HAP-1 (cell line): ENCODE data around the gene SORL1.

ENCODE experiments used
- DNase-seq, 2 experiments: peaks; one replicate each; pipeline ENCODE4 v3.0.0-alpha.2; 2016 to 2020; ENCODE audit warnings: low spot score in 2 of 2
- H3K27me3 ChIP-seq: fragments of 250-450 bp; sonication (Bioruptor Pico); 2 replicates; pipeline ENCODE4 v1.5.1; 2020; ENCODE audit warnings: low read depth, mild to moderate bottlenecking, moderate library complexity
- H3K36me3 ChIP-seq: fragments of 250-450 bp; sonication (Bioruptor Pico); replicated peaks from 2 replicates; pipeline ENCODE4 v1.5.1; 2020; ENCODE audit warnings: mild to moderate bottlenecking
- H3K4me1 ChIP-seq: fragments of 250-450 bp; sonication (Bioruptor Pico); 2 replicates; pipeline ENCODE4 v1.5.1; 2020; ENCODE audit warnings: mild to moderate bottlenecking
- H3K4me3 ChIP-seq: fragments of 250-450 bp; sonication (Bioruptor Pico); 2 replicates; pipeline ENCODE4 v1.5.1; 2020; ENCODE audit warnings: mild to moderate bottlenecking, moderate library complexity
- H3K9me3 ChIP-seq: fragments of 250-450 bp; sonication (Bioruptor Pico); 2 replicates; pipeline ENCODE4 v1.5.1; 2020; ENCODE audit warnings: mild to moderate bottlenecking, moderate library complexity
- in situ Hi-C: fragments of 300-500 bp; cut with MboI; formaldehyde crosslinking; loops from 3 replicates; pipeline ENCODE4 v1.14.3; 2020; ENCODE audit warnings: low sequenced_read_pairs, inconsistent platforms, mixed read lengths

The SORL1 gene

GRCh38 chr11:121451178-121451985 lies 732 bp upstream of the SORL1 start:
- in situ Hi-C loops, result no loop called here
- no peaks in the 10 kb centered on the region for H3K9me3 ChIP-seq
- H3K36me3 ChIP-seq, result no peaks in the 10 kb centered on the region
- peaks cover 19% of the 10 kb centered on the region for H3K4me1 ChIP-seq
- no peak for DNase-seq
- H3K27me3 ChIP-seq, result no peaks in the 10 kb centered on the region
- peak overlapping the region; percentile 69 for H3K4me3 ChIP-seq

GRCh38 chr11:121452609-121453150 lies 566 bp downstream of the SORL1 start, which contains the start of gene SORL1-AS1:
TSS of gene SORL1-AS1 (minus strand) at chr11:121452967.
- DNase-seq, result peak in 1 of 2 experiments; percentile 17
- Histone ChIP-seq H3K4me1 (peaks cover 23% of the 10 kb centered on the region), H3K4me3 (peak within 1 kb of the TSS; percentile 69), H3K9me3 (no peaks in the 10 kb centered on the region), H3K27me3 (no peaks in the 10 kb centered on the region), H3K36me3 (no peaks in the 10 kb centered on the region)
- in situ Hi-C loops, result no loop called here

- H3K9me3 ChIP-seq, result no peaks in the 10 kb centered on the region
- no peaks in the 10 kb centered on the region for H3K36me3 ChIP-seq
- H3K27me3 ChIP-seq, result no peaks in the 10 kb centered on the region
- no peak overlapping the region for H3K4me3 ChIP-seq
- in situ Hi-C loops, result no loop called here
- peaks cover 19% of the 10 kb centered on the region for H3K4me1 ChIP-seq
- DNase-seq, result no peak
Observed at GRCh38 chr11:121453589-121454299, 1.6 kb downstream of the SORL1 start.

- DNase-seq, result no peak
- Histone ChIP-seq H3K27me3 (no peaks in the 10 kb centered on the region), H3K36me3 (no peaks in the 10 kb centered on the region), H3K4me3 (no peak overlapping the region), H3K9me3 (no peaks in the 10 kb centered on the region), H3K4me1 (peaks cover 19% of the 10 kb centered on the region)
- in situ Hi-C loops, result no loop called here
Observed at GRCh38 chr11:121455115-121455514, 3.0 kb downstream of the SORL1 start.

GRCh38 chr11:121456151-121456550 lies 4.0 kb downstream of the SORL1 start:
- in situ Hi-C loops, result no loop called here
- Histone ChIP-seq H3K4me1 (peaks cover 19% of the 10 kb centered on the region), H3K4me3 (no peak overlapping the region)

GRCh38 chr11:121456816-121457431 lies 4.8 kb downstream of the SORL1 start:
- DNase-seq, result no peak
- H3K36me3 ChIP-seq, result no peaks in the 10 kb centered on the region
- no peaks in the 10 kb centered on the region for H3K27me3 ChIP-seq
- H3K9me3 ChIP-seq, result no peaks in the 10 kb centered on the region
- H3K4me1 ChIP-seq, result peaks cover 17% of the 10 kb centered on the region
- in situ Hi-C loops, result no loop called here
- H3K4me3 ChIP-seq, result no peak overlapping the region

More at GRCh38 chr11:121456151-121456550, 4.0 kb downstream of the SORL1 start:
- Histone ChIP-seq H3K27me3 (no peaks in the 10 kb centered on the region), H3K9me3 (no peaks in the 10 kb centered on the region), H3K36me3 (no peaks in the 10 kb centered on the region)
- no peak for DNase-seq

GRCh38 chr11:121458551-121458950 lies 6.4 kb downstream of the SORL1 start:
- Histone ChIP-seq H3K4me3 (no peak overlapping the region), H3K4me1 (peaks cover 12% of the 10 kb centered on the region), H3K9me3 (no peaks in the 10 kb centered on the region), H3K36me3 (no peaks in the 10 kb centered on the region), H3K27me3 (no peaks in the 10 kb centered on the region)
- DNase-seq, result no peak
- in situ Hi-C loops, result no loop called here

GRCh38 chr11:121459413-121460017 lies 7.4 kb downstream of the SORL1 start:
- no peak overlapping the region for H3K4me3 ChIP-seq
- H3K9me3 ChIP-seq, result no peaks in the 10 kb centered on the region
- H3K27me3 ChIP-seq, result no peaks in the 10 kb centered on the region
- DNase-seq, result no peak
- in situ Hi-C loops, result no loop called here
- H3K36me3 ChIP-seq, result no peaks in the 10 kb centered on the region
- H3K4me1 ChIP-seq, result peaks cover 11% of the 10 kb centered on the region

GRCh38 chr11:121460941-121461514 lies 8.9 kb downstream of the SORL1 start:
- no peaks in the 10 kb centered on the region for H3K27me3 ChIP-seq
- H3K36me3 ChIP-seq, result no peaks in the 10 kb centered on the region
- H3K9me3 ChIP-seq, result no peaks in the 10 kb centered on the region
- no peak for DNase-seq
- H3K4me1 ChIP-seq, result peaks cover 11% of the 10 kb centered on the region
- in situ Hi-C loops, result no loop called here
- H3K4me3 ChIP-seq, result no peak overlapping the region

- no peaks in the 10 kb centered on the region for H3K9me3 ChIP-seq
- no peaks in the 10 kb centered on the region for H3K27me3 ChIP-seq
- peaks cover 8% of the 10 kb centered on the region; the same call in 1 of the 2 replicates for H3K4me1 ChIP-seq
- H3K36me3 ChIP-seq, result no peaks in the 10 kb centered on the region
- in situ Hi-C loops, result no loop called here
- no peak overlapping the region for H3K4me3 ChIP-seq
- no peak for DNase-seq
Observed at GRCh38 chr11:121461843-121462242, 9.7 kb downstream of the SORL1 start.

- H3K36me3 ChIP-seq, result no peaks in the 10 kb centered on the region
- peaks cover 7% of the 10 kb centered on the region; the same call in 1 of the 2 replicates for H3K4me1 ChIP-seq
- no peaks in the 10 kb centered on the region for H3K9me3 ChIP-seq
- H3K27me3 ChIP-seq, result no peaks in the 10 kb centered on the region
- no peak overlapping the region for H3K4me3 ChIP-seq
- in situ Hi-C loops, result no loop called here
- DNase-seq, result no peak
Observed at GRCh38 chr11:121463689-121464335, 11.7 kb downstream of the SORL1 start.

GRCh38 chr11:121464352-121464946 lies 12.3 kb downstream of the SORL1 start:
- H3K27me3 ChIP-seq, result no peaks in the 10 kb centered on the region
- in situ Hi-C loops, result no loop called here
- H3K4me3 ChIP-seq, result no peak overlapping the region
- DNase-seq, result no peak
- peaks cover 7% of the 10 kb centered on the region; the same call in 1 of the 2 replicates for H3K4me1 ChIP-seq
- H3K36me3 ChIP-seq, result no peaks in the 10 kb centered on the region
- no peaks in the 10 kb centered on the region for H3K9me3 ChIP-seq
